Fibroblast of mammary gland (primary cell): ENCODE measurements around the gene SELENOV.
A peak's percentile ranks its signal among the peaks of the same experiment; 100 is the strongest.

Experiments used
- DNase-seq: peaks from one replicate; pipeline ENCODE4 v3.0.0-alpha.2; 2010; ENCODE audit warnings: low read depth
- H3K4me3 ChIP-seq: 2 replicates; pipeline ENCODE4 v1.5.1; 2011; ENCODE audit warnings: low read depth, mild to moderate bottlenecking, low read length, moderate library complexity; ENCODE audit not compliant: control insufficient read depth
- CTCF ChIP-seq: conservative IDR thresholded peaks from 2 replicates; pipeline ENCODE4 v1.5.1; 2011; ENCODE audit warnings: low read depth, low read length, inconsistent platforms; ENCODE audit not compliant: control insufficient read depth, insufficient read depth

SELENOV gene

GRCh38 chr19:39514840-39515550, at the start of gene SELENOV:
Gene SELENOV, plus strand, starts transcription at chr19:39515139. Its CDS starts 74 bp downstream, at chr19:39515213.
- no peak for DNase-seq
- no peak for TF ChIP-seq CTCF
- no peak within 1 kb of the TSS for H3K4me3 ChIP-seq

- no peak for TF ChIP-seq CTCF
- no peak overlapping the region for H3K4me3 ChIP-seq
- DNase-seq = no peak
Observed at GRCh38 chr19:39465956-39466747, 48.8 kb upstream of the SELENOV start.

DNA sequence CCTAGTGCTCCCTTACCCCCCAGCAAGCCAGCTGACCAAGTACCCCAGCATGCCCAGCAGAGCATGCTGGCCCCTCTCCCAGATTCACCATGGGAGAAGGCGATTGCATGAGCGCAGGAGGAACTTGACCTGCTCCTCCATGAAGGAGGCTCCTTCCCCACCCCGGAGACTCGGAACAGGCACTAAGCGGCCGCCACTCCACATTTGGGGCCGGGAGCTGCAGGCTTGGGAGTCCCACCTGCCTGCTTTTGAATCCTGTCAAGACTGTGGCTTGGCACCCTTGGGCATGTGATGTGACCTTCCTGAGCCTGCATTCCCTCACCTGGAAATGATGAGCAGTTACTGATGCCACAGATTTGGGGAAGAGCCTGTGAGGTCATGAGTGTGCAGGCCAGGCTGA, 47.0 kb upstream of the SELENOV start:
- no peak for TF ChIP-seq CTCF
- no peak overlapping the region for H3K4me3 ChIP-seq
- no peak for DNase-seq

DNA sequence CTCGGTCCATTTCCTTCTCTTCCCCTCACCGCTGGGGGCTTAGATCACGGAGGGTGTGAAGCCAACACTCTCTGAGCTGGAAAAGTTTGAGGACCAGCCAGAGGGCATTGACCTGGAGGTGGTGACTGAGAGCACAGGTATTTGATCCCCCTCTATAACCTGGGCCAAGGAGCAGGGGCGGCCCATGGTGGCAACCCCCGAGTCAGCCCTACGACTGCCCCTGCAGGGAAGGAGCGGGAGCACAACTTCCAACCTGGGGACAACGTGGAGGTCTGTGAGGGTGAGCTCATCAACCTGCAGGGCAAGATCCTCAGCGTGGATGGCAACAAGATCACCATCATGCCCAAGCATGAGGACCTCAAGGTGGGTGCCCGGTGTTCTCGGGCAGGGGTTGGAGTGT, 45.9 kb upstream of the SELENOV start:
- DNase-seq = no peak
- H3K4me3 ChIP-seq = no peak overlapping the region
- TF ChIP-seq CTCF = no peak

DNA sequence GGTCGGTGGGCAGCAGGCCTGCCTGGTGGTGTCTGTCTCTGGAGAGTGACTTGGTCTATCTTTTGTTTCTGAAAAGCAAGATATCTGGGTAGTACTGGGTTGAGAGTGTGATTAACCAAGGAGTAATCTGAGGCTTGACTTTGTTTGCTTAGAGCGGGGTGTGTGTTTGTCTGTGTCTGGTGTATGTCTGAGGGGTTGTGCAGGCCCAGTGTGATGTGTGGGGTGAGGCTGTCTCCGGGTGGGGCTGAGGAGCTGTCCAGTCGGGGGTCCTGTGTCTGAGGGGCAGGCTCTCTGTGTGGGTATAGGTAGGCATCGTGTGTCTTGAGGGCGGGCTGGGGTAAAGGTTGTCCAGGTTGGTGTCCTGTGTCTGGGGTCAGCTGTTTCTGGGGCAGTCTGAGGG, 45.4 kb upstream of the SELENOV start:
- TF ChIP-seq CTCF = no peak
- H3K4me3 ChIP-seq = no peak overlapping the region
- no peak for DNase-seq

- no peak for TF ChIP-seq CTCF
Observed at GRCh38 chr19:39470724-39471339, 44.1 kb upstream of the SELENOV start.

More at GRCh38 chr19:39470724-39471339, 44.1 kb upstream of the SELENOV start:
- DNase-seq = peak; percentile 38
- no peak overlapping the region for H3K4me3 ChIP-seq
